ENCODE results near the gene KRTAP13-1.

The KRTAP13-1 gene

GRCh38 chr21:30395731-30396130, at the start of gene KRTAP13-1:
Gene KRTAP13-1, plus strand, starts transcription at chr21:30396031. Its CDS starts 56 bp downstream, at chr21:30396087.
- no peak for DNase-seq (ENCODE audit: extremely low read depth, low read depth)
- no peak within 1 kb of the TSS for H3K4me3 ChIP-seq (replicated peaks; ENCODE audit: low read depth, low read length)
- no peak for TF ChIP-seq CTCF (IDR thresholded peaks at IDR 0.05; ENCODE audit: low read depth, low read length, missing control alignments)

- no peak for TF ChIP-seq CTCF (IDR thresholded peaks at IDR 0.05; ENCODE audit: low read depth, low read length, missing control alignments)
- no peak within 1 kb of the TSS for H3K4me3 ChIP-seq (replicated peaks; ENCODE audit: low read depth, low read length)
- DNase-seq (ENCODE audit: extremely low read depth, low read depth) = no peak
Observed at GRCh38 chr21:30348506-30348905, 47.3 kb upstream of the KRTAP13-1 start, which contains the start of gene KRTAP23-1. Gene KRTAP23-1, minus strand, starts transcription at chr21:30348606. Its CDS starts 0 bp downstream, at chr21:30348606.

- no peak overlapping the region for H3K4me3 ChIP-seq (replicated peaks; ENCODE audit: low read depth, low read length)
- no peak for DNase-seq (ENCODE audit: extremely low read depth, low read depth)
- TF ChIP-seq CTCF (IDR thresholded peaks at IDR 0.05; ENCODE audit: low read depth, low read length, missing control alignments) = no peak
Observed at GRCh38 chr21:30349572-30349971, 46.3 kb upstream of the KRTAP13-1 start.

- H3K4me3 ChIP-seq (replicated peaks; ENCODE audit: low read depth, low read length) = no peak overlapping the region
- no peak for DNase-seq (ENCODE audit: extremely low read depth, low read depth)
- no peak for TF ChIP-seq CTCF (IDR thresholded peaks at IDR 0.05; ENCODE audit: low read depth, low read length, missing control alignments)
Observed at GRCh38 chr21:30351534-30351933, 44.3 kb upstream of the KRTAP13-1 start.

GRCh38 chr21:30354308-30355005, 41.4 kb upstream of the KRTAP13-1 start:
- TF ChIP-seq CTCF (IDR thresholded peaks at IDR 0.05; ENCODE audit: low read depth, low read length, missing control alignments) = no peak
- no peak overlapping the region for H3K4me3 ChIP-seq (replicated peaks; ENCODE audit: low read depth, low read length)
- no peak for DNase-seq (ENCODE audit: extremely low read depth, low read depth)

GRCh38 chr21:30355906-30356305, 39.9 kb upstream of the KRTAP13-1 start:
- no peak for TF ChIP-seq CTCF (IDR thresholded peaks at IDR 0.05; ENCODE audit: low read depth, low read length, missing control alignments)
- no peak for DNase-seq (ENCODE audit: extremely low read depth, low read depth)
- no peak overlapping the region for H3K4me3 ChIP-seq (replicated peaks; ENCODE audit: low read depth, low read length)
